ENCODE measurements around the gene S1PR1. TPM values are rescaled to one million over a fixed set of nuclear protein-coding genes. Genes with fewer than 3 reads are reported as not detected.

S1PR1 gene
- total RNA-seq, 1 donor from 2014 or later: not detected

- H3K36me3 Mint-ChIP-seq (ENCODE audit: unreplicated experiment): no peaks in the 10 kb centered on the region
- DNase-seq (ENCODE audit: extremely low spot score, unreplicated experiment): no peak
- H3K9me3 Mint-ChIP-seq (ENCODE audit: unreplicated experiment): no peaks in the 10 kb centered on the region
- no peak overlapping the region for H3K27ac Mint-ChIP-seq (ENCODE audit: unreplicated experiment)
- TF ChIP-seq, protein P1, sequence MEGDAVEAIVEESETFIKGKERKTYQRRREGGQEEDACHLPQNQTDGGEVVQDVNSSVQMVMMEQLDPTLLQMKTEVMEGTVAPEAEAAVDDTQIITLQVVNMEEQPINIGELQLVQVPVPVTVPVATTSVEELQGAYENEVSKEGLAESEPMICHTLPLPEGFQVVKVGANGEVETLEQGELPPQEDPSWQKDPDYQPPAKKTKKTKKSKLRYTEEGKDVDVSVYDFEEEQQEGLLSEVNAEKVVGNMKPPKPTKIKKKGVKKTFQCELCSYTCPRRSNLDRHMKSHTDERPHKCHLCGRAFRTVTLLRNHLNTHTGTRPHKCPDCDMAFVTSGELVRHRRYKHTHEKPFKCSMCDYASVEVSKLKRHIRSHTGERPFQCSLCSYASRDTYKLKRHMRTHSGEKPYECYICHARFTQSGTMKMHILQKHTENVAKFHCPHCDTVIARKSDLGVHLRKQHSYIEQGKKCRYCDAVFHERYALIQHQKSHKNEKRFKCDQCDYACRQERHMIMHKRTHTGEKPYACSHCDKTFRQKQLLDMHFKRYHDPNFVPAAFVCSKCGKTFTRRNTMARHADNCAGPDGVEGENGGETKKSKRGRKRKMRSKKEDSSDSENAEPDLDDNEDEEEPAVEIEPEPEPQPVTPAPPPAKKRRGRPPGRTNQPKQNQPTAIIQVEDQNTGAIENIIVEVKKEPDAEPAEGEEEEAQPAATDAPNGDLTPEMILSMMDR (IDR thresholded peaks at IDR 0.05): no peak
- no peak overlapping the region for H3K4me3 Mint-ChIP-seq (ENCODE audit: unreplicated experiment)
- H3K4me1 Mint-ChIP-seq (ENCODE audit: unreplicated experiment): peaks cover 26% of the 10 kb centered on the region
- H3K27me3 Mint-ChIP-seq (ENCODE audit: unreplicated experiment): peaks cover 55% of the 10 kb centered on the region
These were observed 3.3 kb upstream of the S1PR1 start for GRCh38 chr1:101233495-101233894.

GRCh38 chr1:101235216-101235695 lies 1.6 kb upstream of the S1PR1 start:
- no peaks in the 10 kb centered on the region for H3K9me3 Mint-ChIP-seq (ENCODE audit: unreplicated experiment)
- peak overlapping the region; percentile 86 for H3K4me3 Mint-ChIP-seq (ENCODE audit: unreplicated experiment)
- H3K27me3 Mint-ChIP-seq (ENCODE audit: unreplicated experiment): peaks cover 53% of the 10 kb centered on the region
- H3K36me3 Mint-ChIP-seq (ENCODE audit: unreplicated experiment): no peaks in the 10 kb centered on the region
- no peak for DNase-seq (ENCODE audit: extremely low spot score, unreplicated experiment)
- no peak overlapping the region for H3K27ac Mint-ChIP-seq (ENCODE audit: unreplicated experiment)
- peaks cover 30% of the 10 kb centered on the region for H3K4me1 Mint-ChIP-seq (ENCODE audit: unreplicated experiment)
- TF ChIP-seq, protein P1 (IDR thresholded peaks at IDR 0.05): no peak

DNA sequence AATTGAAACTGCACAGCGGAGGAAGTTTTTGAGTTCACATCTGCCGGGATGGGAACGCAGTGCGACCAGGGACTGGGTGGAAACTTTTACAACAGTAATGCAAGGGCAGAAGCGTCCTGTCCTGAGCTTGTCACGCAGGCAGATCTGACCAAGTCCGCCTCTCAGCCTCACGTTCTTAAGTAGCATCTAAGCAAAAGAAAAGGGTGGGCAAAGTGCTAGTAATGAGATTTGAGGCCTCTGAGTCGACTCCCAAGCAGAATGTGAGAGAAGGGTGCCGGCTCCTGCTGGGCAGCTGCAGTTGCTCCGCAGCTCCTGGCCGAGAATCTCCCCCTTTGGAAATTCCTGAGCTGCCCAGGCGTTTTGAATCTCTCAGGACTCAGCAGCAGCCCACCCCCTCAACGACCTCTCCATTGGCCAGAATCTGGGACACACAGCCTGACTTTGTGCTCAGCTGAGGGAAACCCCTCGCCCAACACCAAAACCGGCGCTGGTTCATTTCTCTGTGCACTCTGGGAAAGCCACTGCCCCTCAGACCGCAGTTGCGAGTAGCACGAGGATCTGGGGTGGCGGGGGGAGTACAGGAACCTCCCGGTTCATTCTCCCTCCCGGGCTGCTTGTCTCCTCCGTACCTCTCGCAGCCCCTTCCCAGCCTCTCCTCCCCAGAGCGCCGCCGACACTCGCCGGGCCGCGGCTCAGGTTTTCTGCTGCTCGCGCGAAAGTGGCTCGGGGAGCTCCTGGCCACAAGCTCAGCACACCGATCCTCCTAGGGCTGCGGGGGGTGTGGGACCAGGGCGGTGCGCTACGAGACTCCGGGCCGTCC lies 913 bp upstream of the S1PR1 start:
- no peaks in the 10 kb centered on the region for H3K36me3 Mint-ChIP-seq (ENCODE audit: unreplicated experiment)
- TF ChIP-seq, protein P1 (IDR thresholded peaks at IDR 0.05): no peak
- peak overlapping the region; percentile 86 for H3K4me3 Mint-ChIP-seq (ENCODE audit: unreplicated experiment)

GRCh38 chr1:101237229-101237837 lies 514 bp downstream of the S1PR1 start:
- H3K36me3 Mint-ChIP-seq (ENCODE audit: unreplicated experiment): no peaks in the 10 kb centered on the region
- H3K4me3 Mint-ChIP-seq (ENCODE audit: unreplicated experiment): peak overlapping the region; percentile 86
- TF ChIP-seq, protein P1 (IDR thresholded peaks at IDR 0.05): peak; percentile 10
- DNase-seq (ENCODE audit: extremely low spot score, unreplicated experiment): no peak
- peaks cover 45% of the 10 kb centered on the region for H3K27me3 Mint-ChIP-seq (ENCODE audit: unreplicated experiment)
- peaks cover 30% of the 10 kb centered on the region for H3K4me1 Mint-ChIP-seq (ENCODE audit: unreplicated experiment)
- no peaks in the 10 kb centered on the region for H3K9me3 Mint-ChIP-seq (ENCODE audit: unreplicated experiment)
- H3K27ac Mint-ChIP-seq (ENCODE audit: unreplicated experiment): no peak overlapping the region

More for the DNA sequence above, 913 bp upstream of the S1PR1 start:
- DNase-seq (ENCODE audit: extremely low spot score, unreplicated experiment): no peak
- H3K27me3 Mint-ChIP-seq (ENCODE audit: unreplicated experiment): peaks cover 51% of the 10 kb centered on the region
- H3K4me1 Mint-ChIP-seq (ENCODE audit: unreplicated experiment): peaks cover 30% of the 10 kb centered on the region
- H3K27ac Mint-ChIP-seq (ENCODE audit: unreplicated experiment): no peak overlapping the region
- H3K9me3 Mint-ChIP-seq (ENCODE audit: unreplicated experiment): no peaks in the 10 kb centered on the region

DNA sequence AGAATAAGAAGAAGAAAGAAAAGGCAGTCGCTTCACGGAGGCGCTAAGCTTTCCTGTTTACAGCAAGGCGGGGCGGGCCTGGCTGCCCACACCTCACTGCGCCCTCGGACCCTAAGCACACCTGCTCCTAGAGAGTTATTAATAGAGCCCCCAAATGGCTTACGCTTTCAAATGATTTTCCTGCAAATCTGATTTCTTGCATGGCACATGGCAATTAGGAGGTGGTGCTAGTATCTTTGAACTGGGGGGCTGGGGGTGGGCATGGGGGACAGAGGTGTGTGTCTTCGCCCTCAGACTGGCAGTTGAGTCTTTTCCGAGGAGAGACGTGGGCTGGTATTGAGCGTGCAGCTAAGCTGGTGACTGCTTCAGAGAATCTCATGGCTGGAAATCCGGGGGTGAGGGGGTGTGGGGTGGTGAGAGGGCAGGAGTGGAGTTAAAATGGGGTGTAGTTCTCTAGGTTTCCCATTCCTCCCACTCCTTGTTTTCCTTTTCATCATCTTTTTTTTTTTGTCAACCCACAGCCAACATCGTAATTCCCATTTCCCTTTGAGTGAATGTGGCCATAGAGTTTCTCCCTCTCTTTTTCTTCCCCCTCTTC lies 1.3 kb downstream of the S1PR1 start:
- peak overlapping the region; percentile 11 for H3K4me3 Mint-ChIP-seq (ENCODE audit: unreplicated experiment)
- TF ChIP-seq, protein P1 (IDR thresholded peaks at IDR 0.05): no peak

More for the DNA sequence above, 1.3 kb downstream of the S1PR1 start:
- no peak for DNase-seq (ENCODE audit: extremely low spot score, unreplicated experiment)
- H3K4me1 Mint-ChIP-seq (ENCODE audit: unreplicated experiment): peaks cover 30% of the 10 kb centered on the region
- no peaks in the 10 kb centered on the region for H3K9me3 Mint-ChIP-seq (ENCODE audit: unreplicated experiment)
- H3K27ac Mint-ChIP-seq (ENCODE audit: unreplicated experiment): no peak overlapping the region
- H3K27me3 Mint-ChIP-seq (ENCODE audit: unreplicated experiment): peaks cover 45% of the 10 kb centered on the region
- no peaks in the 10 kb centered on the region for H3K36me3 Mint-ChIP-seq (ENCODE audit: unreplicated experiment)
